ENCODE measurements around the gene OR5H2. TPM values are rescaled to one million over a fixed set of nuclear protein-coding genes. Genes with fewer than 3 reads are reported as not detected.

The OR5H2 gene
- total and polyA plus RNA-seq, 10 of the 15 experiments (the other 5 are each of a cell fraction or from before 2014, with no cell fraction given): 1.7 TPM; not detected in 9

- Histone ChIP-seq H3K27ac (ENCODE audit: control insufficient read depth, insufficient read depth) (no peak overlapping the region), H3K36me3 (ENCODE audit: control insufficient read depth in 2 of 2, insufficient read depth in 2 of 2, low read length in 1 of 2) (no peaks in the 10 kb centered on the region), H3K27me3 (replicated peaks in 1 of 2; ENCODE audit: control insufficient read depth in 2 of 2, insufficient read depth in 2 of 2, low read length in 1 of 2) (no peaks in the 10 kb centered on the region), H3K4me1 (ENCODE audit: control insufficient read depth, insufficient read depth, low read length) (no peaks in the 10 kb centered on the region), H4K20me1 (ENCODE audit: control insufficient read depth, insufficient read depth) (no peaks in the 10 kb centered on the region), H3K79me2 (ENCODE audit: control insufficient read depth, insufficient read depth, low read length) (no peaks in the 10 kb centered on the region), H3K4me3 (no peak overlapping the region), H3K4me2 (ENCODE audit: control insufficient read depth, insufficient read depth) (no peak overlapping the region), H3K9me3 (replicated peaks; ENCODE audit: control insufficient read depth, insufficient read depth, low read length) (no peaks in the 10 kb centered on the region; the same call in 2 of the 3 replicates), H2AFZ (ENCODE audit: control insufficient read depth, low read depth, low read length) (no peak overlapping the region), H3K9ac (ENCODE audit: control insufficient read depth, insufficient read depth, low read length) (no peak overlapping the region)
- no peak for TF ChIP-seq KLF5 (IDR thresholded peaks at IDR 0.05; ENCODE audit: partially characterized antibody)
- TF ChIP-seq MXI1 (IDR thresholded peaks at IDR 0.05; ENCODE audit: low read depth, low read length): no peak
- no peak for TF ChIP-seq ESRRA (IDR thresholded peaks at IDR 0.05; ENCODE audit: low read length)
- no peak for TF ChIP-seq KDM1A (IDR thresholded peaks at IDR 0.05; ENCODE audit: borderline replicate concordance)
- BruUV-seq (replicated peaks): no TSS peak
- ChIA-PET SMC1A (ENCODE audit: uncharacterized antibody, unreplicated experiment) (interaction anchor here (1.2 kb wide), 1 partner anchor 13 kb away, joined by 3 read pairs; no protein-coding TSS in a partner anchor), POLR2A (interaction anchor here (0.7 kb wide), 1 partner anchor 52 kb away, joined by 6 read pairs; no protein-coding TSS in a partner anchor), CTCF (interaction anchor here (0.8 kb wide), 1 partner anchor 28 kb away, joined by 3 read pairs; no protein-coding TSS in a partner anchor), RAD21 (ENCODE audit: unreplicated experiment) (no interaction called here)
- DNase-seq (ENCODE audit: low read depth, low spot score) (no peak), FAIRE-seq (no peak), ATAC-seq (no peak)
- WGBS (ENCODE audit: insufficient coverage, insufficient replicate concordance, low lambda C conversion rate, missing lambda C conversion rate): 26% methylated on average over 3 of the region's 3 CpGs
- intact Hi-C loops (cut with micrococcal nuclease; ENCODE audit: unreplicated experiment) (no loop called here), in situ Hi-C loops (cut with MboI) (no loop called here)
These were observed 7.4 kb upstream of the OR5H2 start for GRCh38 chr3:98274914-98275313.

- POLR2A ChIA-PET: no interaction called here
- WGBS (ENCODE audit: insufficient coverage, insufficient replicate concordance, low lambda C conversion rate, missing lambda C conversion rate): 68% methylated on average over 1 of the region's 1 CpG
- Histone ChIP-seq H2AFZ (ENCODE audit: control insufficient read depth, low read depth, low read length) (no peak overlapping the region), H3K27me3 (replicated peaks in 1 of 2; ENCODE audit: control insufficient read depth in 2 of 2, insufficient read depth in 2 of 2, low read length in 1 of 2) (no peaks in the 10 kb centered on the region), H3K27ac (ENCODE audit: control insufficient read depth, insufficient read depth) (no peak overlapping the region), H4K20me1 (ENCODE audit: control insufficient read depth, insufficient read depth) (no peaks in the 10 kb centered on the region), H3K9me3 (replicated peaks; ENCODE audit: control insufficient read depth, insufficient read depth, low read length) (no peaks in the 10 kb centered on the region), H3K4me2 (ENCODE audit: control insufficient read depth, insufficient read depth) (no peak overlapping the region), H3K36me3 (ENCODE audit: control insufficient read depth in 2 of 2, insufficient read depth in 2 of 2, low read length in 1 of 2) (no peaks in the 10 kb centered on the region), H3K4me1 (ENCODE audit: control insufficient read depth, insufficient read depth, low read length) (no peaks in the 10 kb centered on the region), H3K4me3 (no peak overlapping the region), H3K9ac (ENCODE audit: control insufficient read depth, insufficient read depth, low read length) (no peak overlapping the region), H3K79me2 (ENCODE audit: control insufficient read depth, insufficient read depth, low read length) (no peaks in the 10 kb centered on the region)
- no peak for DNase-seq (ENCODE audit: low read depth, low spot score)
- BruUV-seq (replicated peaks): no TSS peak
- RAD21 ChIA-PET (ENCODE audit: unreplicated experiment): no interaction called here
- TF ChIP-seq NFYB (IDR thresholded peaks at IDR 0.05; ENCODE audit: insufficient read depth, low read depth, low read length): no peak
- TF ChIP-seq PKNOX1 (IDR thresholded peaks at IDR 0.05): no peak
- no peak for TF ChIP-seq ESRRA (IDR thresholded peaks at IDR 0.05; ENCODE audit: low read length)
- TF ChIP-seq ZSCAN29 (IDR thresholded peaks at IDR 0.05): no peak
- TF ChIP-seq PAX5 (IDR thresholded peaks at IDR 0.05; ENCODE audit: borderline replicate concordance, low read depth, low read length): no peak
- intact Hi-C loops (cut with micrococcal nuclease; ENCODE audit: unreplicated experiment): no loop called here
- in situ Hi-C loops (cut with MboI): no loop called here
- ATAC-seq: no peak
- SMC1A ChIA-PET (ENCODE audit: uncharacterized antibody, unreplicated experiment): no interaction called here
- CTCF ChIA-PET: interaction anchor here (1.4 kb wide), 1 partner anchor 52 kb away, joined by 3 read pairs; no protein-coding TSS in a partner anchor
- no peak for FAIRE-seq
These were observed 8.6 kb downstream of the OR5H2 start for GRCh38 chr3:98290916-98291315.

Measured in GM12878 (cell line).